K562 (cell line): ENCODE measurements around the gene PRF1. TPM values are rescaled to one million over a fixed set of nuclear protein-coding genes. Genes with fewer than 3 reads are reported as not detected.

Source experiments
- EWSR1 ChIP-seq: fragments of 450-650 bp; IDR thresholded peaks from 2 replicates; pipeline ENCODE4 v1.6.1; 2018; ENCODE audit warnings: borderline replicate concordance, mild to moderate bottlenecking, low read depth, moderate library complexity; ENCODE audit not compliant: partially characterized antibody
- HMGXB4 ChIP-seq: sonication (generic); formaldehyde crosslinking; IDR thresholded peaks from 2 replicates; pipeline ENCODE4 v1.8.1; 2023; ENCODE audit warnings: mild to moderate bottlenecking, missing genetic modification reagents
- HNRNPLL ChIP-seq: fragments of 200-400 bp; formaldehyde crosslinking; IDR thresholded peaks from 2 replicates; pipeline ENCODE4 v1.6.1; 2017; ENCODE audit warnings: low read length, low read depth, mild to moderate bottlenecking; ENCODE audit not compliant: poor library complexity, severe bottlenecking
- MGA ChIP-seq: fragments of 450-650 bp; IDR thresholded peaks from 2 replicates; pipeline ENCODE4 v1.6.1; 2016; ENCODE audit warnings: mild to moderate bottlenecking, moderate library complexity
- RBM15 ChIP-seq: fragments of 200-400 bp; formaldehyde crosslinking; IDR thresholded peaks from 2 replicates; pipeline ENCODE4 v1.6.1; 2018; ENCODE audit warnings: mild to moderate bottlenecking, low read length, moderate library complexity; ENCODE audit not compliant: insufficient read depth
- SRSF3 ChIP-seq: fragments of 200-400 bp; formaldehyde crosslinking; IDR thresholded peaks from 2 replicates; pipeline ENCODE4 v1.6.1; 2016; ENCODE audit warnings: mild to moderate bottlenecking, low read length, moderate library complexity; ENCODE audit not compliant: insufficient read depth
- WHSC1 ChIP-seq: IDR thresholded peaks from one replicate; pipeline ENCODE4 v1.6.1; 2012; ENCODE audit warnings: low read length, control low read depth, inconsistent platforms
- ZBTB8A ChIP-seq: fragments of 450-650 bp; IDR thresholded peaks from 2 replicates; pipeline ENCODE4 v1.6.1; 2018; ENCODE audit warnings: mild to moderate bottlenecking, moderate library complexity; ENCODE audit not compliant: partially characterized antibody
- ZNF140 ChIP-seq: fragments of 250-450 bp; sonication (Bioruptor Pico); IDR thresholded peaks from 2 replicates; pipeline ENCODE4 v1.8.0; 2021; ENCODE audit warnings: moderate library complexity, mild to moderate bottlenecking, inconsistent platforms
- ZNF174 ChIP-seq: fragments of 250-450 bp; sonication (Bioruptor Pico); IDR thresholded peaks from 2 replicates; pipeline ENCODE4 v1.4.0; 2020; ENCODE audit warnings: mild to moderate bottlenecking
- ZNF408 ChIP-seq: fragments of 250-450 bp; sonication (Bioruptor Pico); IDR thresholded peaks from 2 replicates; pipeline ENCODE4 v1.4.0; 2020; ENCODE audit warnings: low read depth, mild to moderate bottlenecking, moderate library complexity
- ZNF507 ChIP-seq: conservative IDR thresholded peaks from 2 replicates; pipeline ENCODE4 v1.6.1; 2017; ENCODE audit warnings: missing genetic modification characterization, missing compliant biosample characterization
- ZNF76 ChIP-seq: fragments of 250-450 bp; sonication (Bioruptor Pico); IDR thresholded peaks from 2 replicates; pipeline ENCODE4 v1.4.0; 2020; ENCODE audit warnings: mild to moderate bottlenecking, moderate library complexity, borderline replicate concordance
- ZNF79 ChIP-seq: fragments of 250-450 bp; sonication (Bioruptor Pico); IDR thresholded peaks from 2 replicates; pipeline ENCODE4 v1.4.0; 2020; ENCODE audit warnings: low read depth, mild to moderate bottlenecking, moderate library complexity
- polyA plus RNA-seq, 8 experiments: library from polyadenylated mRNA; depleted of rRNA in 4 of 8; stranded (reverse) in 5 of 8; unstranded in 3 of 8; fragments of >200 nt; fragmentation: Nextera tagmentation in 2 of 8; fragmentation: Illumina TruSeq in 1 of 8; extraction: Ambion mirVana in 2 of 8; extraction: Trizol in 1 of 8; gene quantifications; 2 replicates each; pipeline versions ENCODE4 v1.2.1 to v1.2.3, GENCODE V29; 2011 to 2014; ENCODE audit warnings: inconsistent platforms in 1 of 8, missing spikeins in 1 of 8
- total RNA-seq, 7 experiments: library from RNA; depleted of rRNA in 6 of 7; stranded (reverse); fragments of >200 nt in 6 of 7; fragmentation: Illumina TruSeq in 2 of 7; extraction: Trizol in 2 of 7; gene quantifications; 2 replicates each; pipeline versions ENCODE4 v1.2.1 to v1.2.3, GENCODE V29; 2011 to 2021; ENCODE audit warnings: low replicate concordance in 1 of 7

Gene PRF1
- total and polyA plus RNA-seq, 9 of the 15 experiments (the other 6 are each of a cell fraction or from before 2014, with no cell fraction given): 3.8 to 8.6 (median 6.3) TPM

GRCh38 chr10:70575874-70576802, 26.4 kb downstream of the PRF1 start (continued):
- TF ChIP-seq MGA: peak; percentile 80
- TF ChIP-seq HNRNPLL: no peak
- TF ChIP-seq ZNF408 (CRISPR knock-in tag): no peak
- TF ChIP-seq ZBTB8A: no peak
- TF ChIP-seq WHSC1: no peak
- no peak for TF ChIP-seq ZNF79
- 0 out of 2 replicates have a peak, but pooled peaks have one; percentile 35 for TF ChIP-seq ZNF76 (CRISPR knock-in tag)
- no peak for TF ChIP-seq RBM15
- 0 out of 2 replicates have a peak, but pooled peaks have one; percentile 26 for TF ChIP-seq HMGXB4 (CRISPR knock-in tag)
- TF ChIP-seq ZNF507 (tag): no peak
- no peak for TF ChIP-seq SRSF3
- TF ChIP-seq ZNF140 (CRISPR knock-in tag): no peak
- no peak for TF ChIP-seq EWSR1
- TF ChIP-seq ZNF174 (CRISPR knock-in tag): no peak
